ENCODE results near the gene USP7.
"Not testable (repeated sequence)": the region's sequence is repeated elsewhere in the genome, so short reads cannot be mapped to it uniquely, and the experiment has no call there.

Gene USP7

DNA sequence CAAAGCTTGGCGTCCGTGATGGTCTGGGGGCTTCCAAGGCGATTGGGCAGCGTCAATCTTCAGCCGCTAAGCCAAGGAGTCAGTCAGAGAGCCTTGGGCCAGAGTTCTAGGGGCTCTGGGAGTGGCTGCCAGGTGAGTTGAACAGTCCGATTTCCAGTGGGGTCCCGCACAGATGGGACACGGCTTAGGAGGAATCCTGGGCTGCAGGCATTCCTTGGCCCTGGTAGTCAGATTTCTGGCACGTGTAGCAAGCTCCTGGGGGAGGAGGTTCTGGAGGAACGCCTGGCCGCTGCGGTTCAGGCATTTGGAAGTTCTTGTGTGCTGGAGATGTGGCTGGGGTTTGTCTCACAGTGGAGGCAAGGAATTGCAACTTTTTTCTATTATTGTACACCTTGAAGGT, 120.4 kb downstream of the USP7 start:
- not testable (repeated sequence) for DNase-seq (ENCODE audit: low read depth)
